ENCODE measurements around the gene TPBG.
"Not testable (repeated sequence)": the region's sequence is repeated elsewhere in the genome, so short reads cannot be mapped to it uniquely, and the experiment has no call there.

The TPBG gene

DNA sequence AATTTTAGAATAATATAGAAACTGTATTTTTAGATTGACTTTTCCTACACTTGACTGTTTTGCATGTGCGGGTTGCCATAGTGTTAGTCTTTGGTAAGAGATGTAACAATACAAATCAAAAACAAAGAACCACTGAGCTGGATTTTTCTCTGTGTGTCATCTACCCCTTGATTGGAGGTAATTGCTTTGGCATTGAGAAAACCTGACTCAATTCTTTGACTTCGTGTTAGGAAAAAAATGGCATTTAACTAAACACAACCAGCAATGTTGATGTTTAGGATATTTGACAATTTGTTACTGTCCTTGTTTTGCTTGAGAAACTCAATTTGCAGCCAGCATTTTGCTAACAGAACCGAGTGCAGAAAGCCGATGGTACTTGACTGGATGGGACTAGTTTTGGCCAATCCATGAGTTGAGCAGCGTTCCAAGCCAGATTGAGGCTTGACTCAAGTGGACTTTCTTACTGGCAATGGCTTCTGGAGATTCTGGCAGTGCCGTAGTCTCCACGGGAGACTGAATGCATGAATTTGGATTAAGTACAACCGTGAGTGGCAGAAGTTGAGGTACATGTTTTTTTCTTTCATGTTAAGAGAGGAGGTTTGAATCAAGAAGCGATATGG, 17.1 kb downstream of the TPBG start:
- Histone ChIP-seq H3K4me1 (ENCODE audit: control insufficient read depth, insufficient read depth, low read length) (no peaks in the 10 kb centered on the region), H3K36me3 (ENCODE audit: insufficient read depth, low read length) (no peaks in the 10 kb centered on the region), H3K27me3 (ENCODE audit: control insufficient read depth, insufficient read depth, low read length) (no peaks in the 10 kb centered on the region), H3K9ac (ENCODE audit: low read depth, low read length) (no peak overlapping the region), H3K4me3 (ENCODE audit: low read length) (no peak overlapping the region), H3K9me3 (replicated peaks; ENCODE audit: low read length) (no peaks in the 10 kb centered on the region), H3K4me2 (ENCODE audit: low read length) (no peak overlapping the region)

DNA sequence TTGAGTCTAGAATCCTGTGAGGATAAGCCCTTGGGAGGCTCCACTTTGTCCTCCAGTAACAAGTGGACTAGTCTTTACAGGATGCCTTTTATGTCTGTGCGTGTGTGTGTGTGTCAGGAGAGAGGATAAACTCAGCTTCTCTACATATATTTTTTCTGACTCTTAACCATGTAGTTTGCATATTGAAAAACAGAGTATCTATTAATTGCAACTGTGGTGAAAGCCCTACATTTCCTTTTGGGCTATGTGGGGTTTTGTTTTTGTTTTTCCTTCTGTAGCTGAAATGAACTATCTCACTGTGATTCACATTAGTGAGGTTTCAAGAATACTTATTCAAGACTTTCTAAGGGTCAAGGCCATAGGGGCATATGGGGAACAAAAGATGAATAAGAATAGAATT, 17.7 kb downstream of the TPBG start:
- H3K4me2 ChIP-seq (ENCODE audit: low read length), result no peak overlapping the region
- H3K9ac ChIP-seq (ENCODE audit: low read depth, low read length), result no peak overlapping the region
- H3K4me1 ChIP-seq (ENCODE audit: control insufficient read depth, insufficient read depth, low read length), result no peaks in the 10 kb centered on the region
- no peaks in the 10 kb centered on the region for H3K9me3 ChIP-seq (replicated peaks; ENCODE audit: low read length)
- no peak overlapping the region for H3K4me3 ChIP-seq (ENCODE audit: low read length)
- H3K27me3 ChIP-seq (ENCODE audit: control insufficient read depth, insufficient read depth, low read length), result no peaks in the 10 kb centered on the region
- no peaks in the 10 kb centered on the region for H3K36me3 ChIP-seq (ENCODE audit: insufficient read depth, low read length)

DNA sequence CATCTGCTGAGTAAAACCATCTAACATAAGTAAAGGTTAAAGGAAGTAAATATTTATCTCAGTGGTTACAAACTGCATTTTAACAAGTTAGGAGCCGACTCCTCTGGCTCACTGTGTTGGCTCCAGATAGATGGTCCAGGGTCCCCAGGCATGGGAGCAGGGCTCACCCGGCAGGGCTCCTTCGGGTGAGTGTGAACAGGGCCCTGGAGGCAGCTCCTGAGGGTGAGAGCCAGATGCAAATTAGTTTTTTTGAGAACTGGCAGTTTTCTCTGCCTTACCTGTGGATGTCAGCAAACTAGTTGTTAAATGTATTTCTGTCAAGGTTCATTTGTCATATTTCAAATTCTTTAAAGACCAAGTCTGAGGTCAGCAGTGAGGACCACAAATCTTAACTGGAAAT, 21.5 kb downstream of the TPBG start:
- Histone ChIP-seq H3K4me3 (ENCODE audit: low read length) (no peak overlapping the region), H3K27me3 (ENCODE audit: control insufficient read depth, insufficient read depth, low read length) (no peaks in the 10 kb centered on the region), H3K36me3 (ENCODE audit: insufficient read depth, low read length) (no peaks in the 10 kb centered on the region), H3K9ac (ENCODE audit: low read depth, low read length) (no peak overlapping the region), H3K4me1 (ENCODE audit: control insufficient read depth, insufficient read depth, low read length) (no peaks in the 10 kb centered on the region), H3K9me3 (replicated peaks; ENCODE audit: low read length) (no peaks in the 10 kb centered on the region), H3K4me2 (ENCODE audit: low read length) (no peak overlapping the region)

DNA sequence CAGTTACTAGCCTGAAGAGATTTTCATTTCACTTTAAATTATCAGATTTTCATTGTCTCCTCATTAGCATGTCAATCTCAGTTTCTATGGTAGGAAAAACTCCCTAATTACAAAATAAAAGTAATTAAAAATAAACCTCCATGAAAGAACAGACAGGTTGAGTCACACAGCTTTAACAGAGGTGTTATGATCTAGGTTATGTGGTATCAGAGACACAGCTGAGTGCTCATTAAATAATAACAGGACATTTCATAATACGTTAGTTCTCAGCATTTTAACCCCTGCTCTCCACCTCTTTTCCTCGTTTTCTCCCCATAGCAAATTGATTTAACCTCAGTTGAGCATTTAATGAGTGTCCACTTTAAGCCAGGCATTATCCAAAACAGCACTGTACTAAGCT, 21.9 kb downstream of the TPBG start:
- no peaks in the 10 kb centered on the region for H3K27me3 ChIP-seq (ENCODE audit: control insufficient read depth, insufficient read depth, low read length)
- H3K4me1 ChIP-seq (ENCODE audit: control insufficient read depth, insufficient read depth, low read length), result no peaks in the 10 kb centered on the region
- no peaks in the 10 kb centered on the region for H3K36me3 ChIP-seq (ENCODE audit: insufficient read depth, low read length)
- H3K9ac ChIP-seq (ENCODE audit: low read depth, low read length), result no peak overlapping the region
- no peaks in the 10 kb centered on the region for H3K9me3 ChIP-seq (replicated peaks; ENCODE audit: low read length)
- H3K4me2 ChIP-seq (ENCODE audit: low read length), result no peak overlapping the region
- no peak overlapping the region for H3K4me3 ChIP-seq (ENCODE audit: low read length)

DNA sequence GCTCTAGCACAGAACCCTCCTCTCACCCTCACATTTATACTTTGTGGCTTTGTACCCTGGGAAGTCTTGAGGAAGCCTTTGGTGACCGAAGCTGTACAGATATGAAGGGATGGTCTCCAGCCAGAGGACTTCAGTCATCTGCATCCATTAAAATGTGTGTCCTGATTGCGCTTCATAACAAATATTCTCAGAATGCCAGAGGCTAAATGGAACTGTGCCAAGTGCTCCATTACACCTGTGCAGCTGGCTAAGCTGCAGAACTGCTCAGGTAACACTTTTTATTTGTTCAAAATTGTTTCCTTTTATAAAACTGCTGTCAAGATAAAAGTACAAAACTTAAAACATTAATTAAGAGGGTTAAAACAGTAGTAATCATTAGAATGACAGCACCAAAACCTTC, 22.3 kb downstream of the TPBG start:
- H3K27me3 ChIP-seq (ENCODE audit: control insufficient read depth, insufficient read depth, low read length), result no peaks in the 10 kb centered on the region
- no peak overlapping the region for H3K4me2 ChIP-seq (ENCODE audit: low read length)
- H3K9ac ChIP-seq (ENCODE audit: low read depth, low read length), result no peak overlapping the region
- H3K9me3 ChIP-seq (replicated peaks; ENCODE audit: low read length), result no peaks in the 10 kb centered on the region
- no peaks in the 10 kb centered on the region for H3K36me3 ChIP-seq (ENCODE audit: insufficient read depth, low read length)
- H3K4me1 ChIP-seq (ENCODE audit: control insufficient read depth, insufficient read depth, low read length), result no peaks in the 10 kb centered on the region
- no peak overlapping the region for H3K4me3 ChIP-seq (ENCODE audit: low read length)

DNA sequence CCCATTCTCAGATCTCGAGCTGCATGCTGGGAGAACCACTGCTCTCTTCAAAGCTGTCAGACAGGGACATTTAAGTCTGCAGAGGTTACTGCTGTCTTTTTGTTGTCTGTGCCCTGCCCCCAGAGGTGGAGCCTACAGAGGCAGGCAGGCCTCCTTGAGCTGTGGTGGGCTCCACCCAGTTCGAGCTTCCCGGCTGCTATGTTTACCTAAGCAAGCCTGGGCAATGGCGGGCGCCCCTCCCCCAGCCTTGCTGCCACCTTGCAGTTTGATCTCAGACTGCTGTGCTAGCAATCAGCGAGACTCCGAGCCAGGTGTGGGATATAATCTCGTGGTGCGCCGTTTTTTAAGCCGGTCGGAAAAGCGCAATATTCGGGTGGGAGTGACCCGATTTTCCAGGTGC, 31.2 kb downstream of the TPBG start:
- H3K9me3 ChIP-seq (replicated peaks; ENCODE audit: low read length); H3K36me3 ChIP-seq (ENCODE audit: insufficient read depth, low read length); H3K27me3 ChIP-seq (ENCODE audit: control insufficient read depth, insufficient read depth, low read length); H3K9ac ChIP-seq (ENCODE audit: low read depth, low read length); H3K4me2 ChIP-seq (ENCODE audit: low read length); H3K4me3 ChIP-seq (ENCODE audit: low read length): not testable (repeated sequence)
- H3K4me1 ChIP-seq (ENCODE audit: control insufficient read depth, insufficient read depth, low read length), result peaks cover 29% of the 10 kb centered on the region

DNA sequence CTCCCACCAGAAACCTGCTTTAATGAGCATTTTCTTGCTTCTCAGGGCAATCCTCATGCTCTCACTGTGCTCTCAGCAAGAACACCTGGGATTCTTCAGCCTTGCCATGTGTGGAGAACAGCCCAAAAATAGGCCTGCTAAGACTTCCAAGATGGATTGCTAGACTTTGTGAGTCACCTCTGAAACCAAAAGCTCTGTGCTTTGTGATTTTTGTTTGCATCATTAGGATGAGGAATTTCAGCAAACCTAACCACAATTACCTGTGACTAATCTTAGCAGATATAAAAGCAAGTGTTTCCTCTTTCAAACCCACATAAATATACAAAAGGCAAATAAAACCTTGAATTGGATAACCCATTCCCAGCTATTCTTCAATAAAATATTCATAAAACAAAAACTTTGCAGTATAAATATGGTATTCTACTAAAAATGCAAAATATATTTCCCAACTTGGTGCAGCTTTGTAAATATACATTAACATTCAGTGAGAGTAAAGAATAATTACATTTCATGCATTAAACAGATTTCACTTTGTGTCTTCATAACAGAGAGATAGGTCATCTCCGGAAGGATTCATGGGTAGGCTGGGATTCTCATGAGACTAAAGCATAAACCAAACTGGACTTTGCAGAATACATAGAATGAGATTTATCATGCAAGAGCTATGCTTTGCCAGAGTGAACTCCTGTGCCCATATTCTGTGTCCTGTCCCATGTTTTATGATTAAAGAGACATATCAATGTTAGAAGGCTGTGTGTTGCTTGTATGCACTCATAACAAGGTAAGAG, 33.5 kb downstream of the TPBG start:
- no peaks in the 10 kb centered on the region for H3K27me3 ChIP-seq (ENCODE audit: control insufficient read depth, insufficient read depth, low read length)
- peaks cover 29% of the 10 kb centered on the region for H3K4me1 ChIP-seq (ENCODE audit: control insufficient read depth, insufficient read depth, low read length)
- H3K36me3 ChIP-seq (ENCODE audit: insufficient read depth, low read length), result no peaks in the 10 kb centered on the region
- H3K4me2 ChIP-seq (ENCODE audit: low read length), result peak overlapping the region; percentile 65
- peak overlapping the region; percentile 29 for H3K4me3 ChIP-seq (ENCODE audit: low read length)
- H3K9ac ChIP-seq (ENCODE audit: low read depth, low read length), result no peak overlapping the region
- H3K9me3 ChIP-seq (replicated peaks; ENCODE audit: low read length), result no peaks in the 10 kb centered on the region

DNA sequence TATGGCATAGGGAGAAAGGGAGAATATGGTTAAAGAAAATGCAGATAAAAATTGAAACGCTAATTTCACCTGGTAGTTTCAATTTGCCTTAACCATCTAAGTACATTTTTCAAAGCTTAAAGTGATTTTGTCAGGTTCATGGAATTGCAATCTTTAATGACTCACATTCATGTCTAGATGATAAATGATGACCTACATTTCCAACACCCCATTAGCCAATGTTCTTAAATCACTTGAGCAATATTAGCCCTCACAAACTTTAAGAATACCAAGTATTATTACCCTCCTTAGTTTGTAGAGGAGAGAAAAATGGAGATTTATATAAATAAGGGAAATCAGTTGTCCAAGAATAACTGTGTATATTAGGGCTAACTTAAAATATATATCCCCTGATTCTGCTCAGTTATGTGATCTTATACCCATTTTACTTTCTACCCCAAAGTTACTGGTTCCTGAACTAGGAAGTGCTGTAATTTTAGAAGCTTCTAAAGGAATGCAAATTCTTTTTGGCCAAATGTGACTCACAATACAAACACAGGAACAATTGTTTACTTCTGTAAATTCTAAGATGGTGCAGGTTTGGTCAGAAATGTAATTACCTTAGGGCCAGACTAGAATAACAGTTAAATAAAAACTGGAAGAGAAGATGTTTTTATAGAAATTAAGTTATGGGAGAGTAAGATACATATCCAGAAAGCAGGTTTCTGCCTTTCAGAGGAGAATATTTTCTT, 34.5 kb downstream of the TPBG start:
- Histone ChIP-seq H3K9me3 (replicated peaks; ENCODE audit: low read length) (no peaks in the 10 kb centered on the region), H3K4me1 (ENCODE audit: control insufficient read depth, insufficient read depth, low read length) (peaks cover 29% of the 10 kb centered on the region), H3K4me2 (ENCODE audit: low read length) (peak overlapping the region; percentile 65), H3K4me3 (ENCODE audit: low read length) (peak overlapping the region; percentile 29), H3K9ac (ENCODE audit: low read depth, low read length) (no peak overlapping the region), H3K36me3 (ENCODE audit: insufficient read depth, low read length) (no peaks in the 10 kb centered on the region), H3K27me3 (ENCODE audit: control insufficient read depth, insufficient read depth, low read length) (no peaks in the 10 kb centered on the region)

DNA sequence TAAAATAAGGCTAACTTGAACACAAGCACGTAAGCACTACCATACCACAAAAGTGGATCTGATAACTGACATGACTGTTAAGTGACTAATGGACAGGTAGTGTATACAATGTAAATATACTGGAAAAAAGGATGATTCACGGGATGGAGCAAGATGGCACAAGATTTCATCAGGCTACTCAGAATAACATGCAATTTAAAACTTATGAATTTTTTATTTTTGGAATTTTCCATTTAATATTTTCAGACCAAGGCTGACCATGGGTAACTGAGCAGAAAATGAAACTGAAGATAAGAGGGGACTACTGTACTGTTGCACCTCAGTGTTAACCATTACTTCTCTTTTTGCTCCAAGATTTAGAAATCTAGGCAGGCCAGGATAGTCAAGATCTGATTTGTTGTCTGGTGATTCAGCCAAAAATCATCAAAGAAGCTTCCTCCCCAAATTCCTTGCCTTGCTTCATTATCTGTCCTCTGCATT, 45.4 kb downstream of the TPBG start:
- H3K9me3 ChIP-seq (replicated peaks; ENCODE audit: low read length), result no peaks in the 10 kb centered on the region
- no peak overlapping the region for H3K4me3 ChIP-seq (ENCODE audit: low read length)
- H3K9ac ChIP-seq (ENCODE audit: low read depth, low read length), result no peak overlapping the region
- no peaks in the 10 kb centered on the region for H3K27me3 ChIP-seq (ENCODE audit: control insufficient read depth, insufficient read depth, low read length)
- H3K4me1 ChIP-seq (ENCODE audit: control insufficient read depth, insufficient read depth, low read length), result peaks cover 14% of the 10 kb centered on the region
- H3K36me3 ChIP-seq (ENCODE audit: insufficient read depth, low read length), result no peaks in the 10 kb centered on the region
- peak overlapping the region; percentile 36 for H3K4me2 ChIP-seq (ENCODE audit: low read length)

DNA sequence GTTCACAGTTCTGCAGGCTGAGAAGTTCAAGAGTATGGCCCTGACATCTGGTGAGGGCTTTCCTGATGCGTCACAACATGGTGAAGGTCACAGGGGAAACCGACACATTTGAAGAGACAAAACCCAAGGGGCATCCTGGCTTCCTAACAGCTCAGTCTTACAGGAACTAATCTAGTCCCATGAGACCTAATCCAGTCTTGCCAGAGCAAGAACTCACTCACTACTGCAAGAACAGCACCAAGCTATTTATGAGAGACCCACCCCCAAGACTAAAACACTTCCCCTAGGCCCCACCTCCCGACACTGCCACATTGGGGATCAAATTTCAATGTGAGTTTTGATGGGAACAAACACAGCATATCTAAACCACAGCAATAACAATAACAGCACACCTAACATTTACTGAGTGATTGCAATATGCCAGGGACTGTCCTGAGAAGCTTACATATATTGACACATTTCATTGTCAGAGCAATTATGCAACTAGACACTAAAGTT, 46.6 kb downstream of the TPBG start:
- Histone ChIP-seq H3K9me3 (replicated peaks; ENCODE audit: low read length) (no peaks in the 10 kb centered on the region), H3K9ac (ENCODE audit: low read depth, low read length) (no peak overlapping the region), H3K4me2 (ENCODE audit: low read length) (no peak overlapping the region), H3K36me3 (ENCODE audit: insufficient read depth, low read length) (no peaks in the 10 kb centered on the region), H3K4me1 (ENCODE audit: control insufficient read depth, insufficient read depth, low read length) (peaks cover 14% of the 10 kb centered on the region), H3K27me3 (ENCODE audit: control insufficient read depth, insufficient read depth, low read length) (no peaks in the 10 kb centered on the region), H3K4me3 (ENCODE audit: low read length) (no peak overlapping the region)

DNA sequence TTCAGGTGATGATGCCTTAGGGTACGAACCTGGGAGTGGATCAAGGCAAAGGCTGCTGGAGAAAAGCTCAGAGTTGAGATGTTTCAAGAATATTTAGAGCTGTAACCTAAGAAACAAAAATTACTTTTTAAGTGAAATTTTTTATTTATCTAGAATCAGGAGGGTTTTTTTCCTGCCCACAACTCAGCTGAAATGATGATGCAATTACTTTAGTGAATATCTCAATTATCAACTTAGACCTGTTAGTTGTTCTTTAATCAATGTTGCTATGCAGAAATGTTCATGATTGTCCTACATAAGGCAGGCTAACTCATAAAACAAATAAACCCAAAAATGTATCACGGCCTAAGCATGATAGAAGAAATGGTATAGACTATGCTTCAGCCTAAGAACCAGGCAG, 50.3 kb downstream of the TPBG start:
- H3K4me2 ChIP-seq (ENCODE audit: low read length), result no peak overlapping the region
- H3K9ac ChIP-seq (ENCODE audit: low read depth, low read length), result no peak overlapping the region
- no peaks in the 10 kb centered on the region for H3K36me3 ChIP-seq (ENCODE audit: insufficient read depth, low read length)
- no peak overlapping the region for H3K4me3 ChIP-seq (ENCODE audit: low read length)
- H3K27me3 ChIP-seq (ENCODE audit: control insufficient read depth, insufficient read depth, low read length), result no peaks in the 10 kb centered on the region
- H3K4me1 ChIP-seq (ENCODE audit: control insufficient read depth, insufficient read depth, low read length), result peaks cover 8% of the 10 kb centered on the region
- no peaks in the 10 kb centered on the region for H3K9me3 ChIP-seq (replicated peaks; ENCODE audit: low read length)

Measured in skeletal muscle satellite cell (primary cell).